ENCODE measurements around the gene PHACTR1. TPM values are rescaled to one million over a fixed set of nuclear protein-coding genes. Genes with fewer than 3 reads are reported as not detected.

The PHACTR1 gene
- total RNA-seq, 1 donor from 2014 or later: 1.0 TPM

- no peak for DNase-seq (ENCODE audit: low read depth in 2 of 2)
These were observed 566.0 kb downstream of the PHACTR1 start for GRCh38 chr6:13282393-13283069.

GRCh38 chr6:13283331-13283730 is 566.8 kb downstream of the PHACTR1 start:
- DNase-seq (ENCODE audit: low read depth in 2 of 2): no peak

DNA sequence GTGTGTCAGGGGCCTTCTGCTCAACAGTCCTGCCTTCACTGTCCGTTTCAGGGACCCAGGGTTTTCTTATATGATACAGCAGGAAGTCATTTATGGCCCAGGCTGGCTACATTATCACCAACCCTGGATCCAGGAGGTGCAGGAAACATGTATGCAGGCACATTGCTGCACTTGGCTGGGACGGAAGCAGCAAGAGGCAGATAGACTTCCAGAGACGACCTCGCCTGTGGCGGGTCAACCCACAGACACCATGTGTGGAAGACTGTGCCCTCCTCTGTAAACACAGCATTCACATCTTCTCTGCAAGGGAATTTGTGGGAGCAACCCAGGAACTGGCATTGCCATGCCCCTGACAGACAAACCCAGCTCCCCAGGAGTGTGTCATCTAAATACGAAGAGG is 568.1 kb downstream of the PHACTR1 start:
- DNase-seq (ENCODE audit: low read depth in 2 of 2): peak; percentile 61

DNA sequence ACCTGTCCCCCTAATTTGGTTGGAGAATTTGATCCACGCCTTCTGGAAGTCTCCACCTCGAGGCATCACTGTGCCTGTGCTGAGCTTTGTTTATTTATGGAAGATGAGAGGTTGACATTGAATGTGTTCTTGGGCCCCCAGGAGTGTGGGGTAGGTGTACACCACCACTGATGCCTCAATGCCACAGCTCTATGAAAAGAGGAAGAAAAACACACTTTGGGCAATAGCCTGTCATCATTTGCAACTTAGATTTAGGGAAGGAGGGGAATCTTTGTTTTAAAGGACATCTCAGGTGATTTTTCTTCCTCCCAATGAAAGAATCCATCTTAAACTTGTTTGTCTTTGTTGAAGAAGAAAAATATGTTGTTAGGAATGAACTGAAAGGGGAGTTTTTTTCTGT is 569.1 kb downstream of the PHACTR1 start:
- no peak for DNase-seq (ENCODE audit: low read depth in 2 of 2)

GRCh38 chr6:13286181-13286580 is 569.6 kb downstream of the PHACTR1 start:
- DNase-seq (ENCODE audit: low read depth in 2 of 2): no peak

DNA sequence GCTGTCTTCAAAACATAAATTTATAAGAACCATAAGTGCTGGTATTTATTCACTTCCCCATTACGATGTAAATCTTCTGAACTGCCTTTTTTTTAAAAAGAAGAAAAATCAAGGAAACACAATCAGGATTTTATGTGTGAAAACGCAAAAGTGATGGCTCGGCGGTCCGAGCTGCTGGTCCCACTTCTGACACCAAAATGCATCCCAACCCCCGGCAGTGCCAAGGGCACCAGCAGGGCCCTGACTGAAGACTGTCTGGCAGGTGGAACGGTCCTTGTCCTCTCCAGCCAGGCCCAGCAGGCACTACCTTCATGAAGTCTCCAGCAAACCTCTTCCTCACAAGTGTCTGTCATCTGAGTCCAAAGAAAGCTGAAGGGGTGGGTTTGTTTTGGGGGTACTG is 570.5 kb downstream of the PHACTR1 start:
- no peak for DNase-seq (ENCODE audit: low read depth in 2 of 2)

DNA sequence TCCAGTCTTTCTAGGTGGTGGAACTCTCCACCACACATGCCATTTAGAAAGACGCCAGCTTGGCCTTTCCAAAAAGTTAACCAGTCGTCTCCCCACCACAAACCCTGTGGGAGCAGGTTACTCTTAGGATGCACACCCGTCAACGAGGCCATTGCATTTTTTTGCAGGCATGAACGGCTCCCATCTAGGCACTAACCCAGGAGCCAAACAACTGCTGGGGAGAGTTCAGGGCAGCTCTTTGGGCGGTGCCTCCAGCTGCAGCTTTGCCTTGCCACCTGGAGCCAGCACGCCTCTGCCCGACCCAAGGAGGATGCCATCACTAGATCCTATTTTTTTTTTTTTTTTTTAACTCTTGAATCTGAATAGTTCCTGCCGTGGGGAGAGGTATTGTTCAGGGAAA is 571.9 kb downstream of the PHACTR1 start:
- DNase-seq (ENCODE audit: low read depth in 2 of 2): no peak

- DNase-seq (ENCODE audit: low read depth in 2 of 2): no peak
These were observed 572.4 kb downstream of the PHACTR1 start for GRCh38 chr6:13288969-13289391.

GRCh38 chr6:13289789-13290318 is 573.3 kb downstream of the PHACTR1 start:
- DNase-seq (ENCODE audit: low read depth in 2 of 2): no peak

DNA sequence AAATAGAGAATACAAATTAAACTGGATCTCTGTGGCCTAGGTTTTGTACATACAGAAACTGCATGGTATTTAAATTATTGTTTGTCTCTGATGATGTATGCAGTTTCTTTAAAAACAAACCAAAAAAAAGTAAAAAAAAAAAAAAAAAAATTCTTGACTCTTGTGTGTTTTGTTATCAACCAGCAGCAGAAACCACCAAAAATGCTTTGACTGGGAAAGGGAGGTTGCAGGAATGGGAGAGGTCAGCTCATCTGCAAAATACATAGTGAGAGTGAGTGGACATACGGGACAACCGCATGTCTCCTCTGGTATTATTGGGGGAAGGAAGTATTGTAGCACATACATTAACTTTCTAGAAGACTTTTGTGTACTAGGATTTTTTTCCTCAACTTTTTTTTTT is 573.8 kb downstream of the PHACTR1 start:
- no peak for DNase-seq (ENCODE audit: low read depth in 2 of 2)

GRCh38 chr6:13292774-13293173 is 576.2 kb downstream of the PHACTR1 start:
- DNase-seq (ENCODE audit: low read depth in 2 of 2): no peak

- no peak for DNase-seq (ENCODE audit: low read depth in 2 of 2)
These were observed 578.0 kb downstream of the PHACTR1 start for GRCh38 chr6:13294499-13295069.

DNA sequence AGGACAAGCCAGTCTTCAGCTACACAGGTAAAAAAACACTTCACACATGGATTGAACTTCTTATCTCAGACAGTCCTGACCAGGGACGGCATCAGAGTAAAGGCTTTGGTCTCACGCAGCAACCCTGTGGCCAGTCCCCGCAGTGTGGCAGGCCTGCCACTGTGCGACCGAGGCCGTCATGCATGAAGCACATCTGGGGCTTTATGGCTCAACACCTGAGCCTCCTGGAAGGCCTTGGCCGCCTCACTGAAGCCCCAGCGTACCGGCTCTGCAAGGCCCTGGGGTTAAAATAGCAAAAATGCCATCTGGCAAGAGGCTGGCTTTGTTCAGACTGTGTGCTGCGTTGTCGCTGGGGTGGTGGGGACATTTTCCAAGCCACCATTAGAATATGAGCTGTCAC is 579.0 kb downstream of the PHACTR1 start:
- no peak for DNase-seq (ENCODE audit: low read depth in 2 of 2)

GRCh38 chr6:13296536-13296997 is 580.0 kb downstream of the PHACTR1 start:
- no peak for DNase-seq (ENCODE audit: low read depth in 2 of 2)

DNA sequence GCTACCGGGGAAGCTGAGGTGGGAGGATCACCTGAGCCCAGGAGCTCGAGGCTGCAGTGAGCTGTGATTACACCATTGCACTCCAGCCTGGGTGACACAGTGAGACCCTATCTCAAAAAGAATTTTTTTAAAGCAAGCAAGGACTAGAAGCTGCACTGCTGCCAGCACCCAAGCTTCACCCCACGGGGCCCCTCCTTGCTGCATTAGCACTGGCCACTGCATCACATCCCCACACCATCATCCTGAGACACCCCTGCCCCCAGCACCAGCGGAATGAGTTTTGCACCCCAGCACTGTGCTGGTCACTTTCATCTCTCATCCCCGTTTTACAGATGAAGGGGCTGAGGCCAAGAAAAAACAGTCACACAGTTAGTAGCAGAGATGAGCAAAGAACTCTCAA is 580.8 kb downstream of the PHACTR1 start:
- DNase-seq (ENCODE audit: low read depth in 2 of 2): no peak

DNA sequence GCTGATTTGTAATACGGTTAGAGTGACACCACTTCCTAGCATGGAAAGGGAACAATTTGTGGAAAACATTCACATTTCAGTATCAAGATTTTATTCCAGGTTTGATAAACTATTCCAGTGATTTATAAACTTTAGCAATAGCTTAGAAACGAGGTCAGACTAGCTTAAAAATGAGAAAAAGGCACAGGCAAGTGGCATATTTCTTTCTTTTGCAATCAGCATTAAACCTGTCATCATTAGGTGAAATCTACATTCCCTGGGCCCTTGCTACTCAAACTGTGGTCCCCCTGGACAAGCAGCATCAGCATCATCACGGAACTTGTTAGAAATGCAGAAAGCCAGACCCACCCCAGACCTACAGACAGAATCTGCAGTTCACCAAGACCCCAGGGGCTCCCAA is 581.9 kb downstream of the PHACTR1 start:
- DNase-seq (ENCODE audit: low read depth in 2 of 2): no peak

- DNase-seq (ENCODE audit: low read depth in 2 of 2): no peak
These were observed 582.8 kb downstream of the PHACTR1 start for GRCh38 chr6:13299403-13299821.

- no peak for DNase-seq (ENCODE audit: low read depth in 2 of 2)
These were observed 583.4 kb downstream of the PHACTR1 start for GRCh38 chr6:13299918-13300317.

GRCh38 chr6:13300643-13301590 is 584.4 kb downstream of the PHACTR1 start:
- DNase-seq (ENCODE audit: low read depth in 2 of 2): no peak

GRCh38 chr6:13302291-13302690 is 585.7 kb downstream of the PHACTR1 start:
- no peak for DNase-seq (ENCODE audit: low read depth in 2 of 2)

DNA sequence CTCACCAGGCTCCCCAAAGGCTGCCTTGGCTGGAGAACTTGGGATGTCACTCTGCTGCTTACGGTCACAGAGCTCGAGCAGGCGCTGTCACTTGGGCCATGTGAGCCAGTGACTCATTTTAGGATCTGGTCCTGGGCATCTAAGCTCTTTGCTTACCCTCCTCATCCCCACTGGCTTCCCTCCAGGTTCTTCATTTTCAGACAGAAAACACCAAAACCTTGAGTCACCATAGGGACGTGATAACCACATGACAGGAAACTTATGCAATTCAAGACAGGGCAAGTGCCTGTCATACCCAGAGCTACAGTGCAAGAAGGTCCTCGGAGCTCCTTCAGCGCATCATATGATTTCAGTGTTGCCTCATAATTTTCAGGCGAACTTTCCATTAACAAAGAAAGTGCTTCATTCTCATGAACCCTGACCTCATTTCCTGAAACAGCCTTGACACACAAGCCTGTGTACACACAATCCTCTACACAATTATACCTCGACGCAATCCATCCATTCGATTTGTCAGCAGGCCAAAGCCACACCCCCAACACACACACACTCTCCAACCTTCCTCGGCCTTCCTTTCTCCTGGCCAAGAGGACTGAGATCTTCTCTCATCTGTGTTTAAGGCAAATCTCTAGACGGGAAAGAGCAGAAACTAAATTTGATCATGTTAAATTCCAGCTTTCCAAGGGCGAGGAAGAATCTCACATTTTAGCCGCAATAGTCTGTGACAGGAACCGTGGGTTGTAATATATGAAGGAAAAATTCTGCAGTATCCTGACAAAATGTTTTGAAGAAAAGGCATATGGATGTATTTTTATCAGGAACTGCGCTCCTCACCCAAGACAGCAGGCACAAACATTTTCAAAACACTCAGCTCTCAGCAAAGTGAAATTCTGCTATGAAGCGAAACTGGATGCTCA is 586.4 kb downstream of the PHACTR1 start:
- DNase-seq (ENCODE audit: low read depth in 2 of 2): peak; percentile 6 to 95

All from dermis microvascular lymphatic vessel endothelial cell (primary cell).